GM10266 (cell line): ENCODE measurements around the gene EXOC1.
"Not testable (repeated sequence)": the region's sequence is repeated elsewhere in the genome, so short reads cannot be mapped to it uniquely, and the experiment has no call there.

Source experiments
- DNase-seq: peaks from one replicate; pipeline ENCODE4 v3.0.0; 2012; ENCODE audit errors: extremely low spot score
- CTCF ChIP-seq: IDR thresholded peaks from 2 replicates; pipeline ENCODE4 v1.5.1; 2012; ENCODE audit warnings: mild to moderate bottlenecking, low read depth; ENCODE audit not compliant: control insufficient read depth, insufficient read depth; ENCODE audit errors: missing control alignments

The EXOC1 gene

GRCh38 chr4:55837903-55838302 lies 15.5 kb upstream of the EXOC1 start:
- no peak for TF ChIP-seq CTCF
- no peak for DNase-seq

GRCh38 chr4:55838356-55838755 lies 15.1 kb upstream of the EXOC1 start:
- TF ChIP-seq CTCF = no peak
- no peak for DNase-seq

- DNase-seq = no peak
- TF ChIP-seq CTCF = no peak
These were observed 14.5 kb upstream of the EXOC1 start for GRCh38 chr4:55838952-55839351.

GRCh38 chr4:55840956-55841355 lies 12.5 kb upstream of the EXOC1 start:
- TF ChIP-seq CTCF = no peak
- no peak for DNase-seq

- DNase-seq = not testable (repeated sequence)
These were observed 11.8 kb upstream of the EXOC1 start for GRCh38 chr4:55841373-55842239.

- not testable (repeated sequence) for DNase-seq
These were observed 11.1 kb upstream of the EXOC1 start for GRCh38 chr4:55842312-55842711.

- no peak for TF ChIP-seq CTCF
- DNase-seq = no peak
These were observed 3.7 kb upstream of the EXOC1 start for GRCh38 chr4:55849724-55850123.

- DNase-seq = no peak
- TF ChIP-seq CTCF = no peak
These were observed 1.6 kb upstream of the EXOC1 start for GRCh38 chr4:55851885-55852284.
